HepG2 (cell line): ENCODE measurements around the gene C9orf43. TPM values are rescaled to one million over a fixed set of nuclear protein-coding genes. Genes with fewer than 3 reads are reported as not detected.
A peak's percentile ranks its signal among the peaks of the same experiment; 100 is the strongest.

Experiments used
- ATF1 ChIP-seq: IDR thresholded peaks from 2 replicates; pipeline ENCODE4 v1.6.1; 2016; ENCODE audit warnings: mild to moderate bottlenecking, control low read depth
- FOXC1 ChIP-seq: sonication (generic); formaldehyde crosslinking; IDR thresholded peaks from 2 replicates; pipeline ENCODE4 v1.8.0; 2022; ENCODE audit warnings: mild to moderate bottlenecking, missing genetic modification reagents, borderline replicate concordance
- GATAD2A ChIP-seq: IDR thresholded peaks from 2 replicates; pipeline ENCODE4 v1.6.1; 2016
- GZF1 ChIP-seq: sonication (generic); formaldehyde crosslinking; IDR thresholded peaks from 2 replicates; pipeline ENCODE4 v1.5.1; 2020; ENCODE audit warnings: mild to moderate bottlenecking, missing genetic modification reagents
- HNF4G ChIP-seq, 2 experiments: sonication (generic) in 1 of 2; formaldehyde crosslinking in 1 of 2; IDR thresholded peaks; 2 replicates each; pipeline versions ENCODE4 v1.4.0 to v1.6.1; 2011 to 2020; ENCODE audit warnings: borderline replicate concordance in 2 of 2, low read depth in 2 of 2, mild to moderate bottlenecking in 2 of 2, low read length in 1 of 2, missing genetic modification reagents in 1 of 2, moderate library complexity in 1 of 2
- PPARG ChIP-seq: conservative IDR thresholded peaks from 2 replicates; pipeline ENCODE4 v1.6.1; 2016; ENCODE audit warnings: missing biosample characterization, missing genetic modification reagents
- SIN3B ChIP-seq: fragments of 150-350 bp; IDR thresholded peaks from 2 replicates; pipeline ENCODE4 v1.6.1; 2014; ENCODE audit warnings: low read length
- SIX4 ChIP-seq: sonication (generic); formaldehyde crosslinking; IDR thresholded peaks from 2 replicates; pipeline ENCODE4 v1.4.0; 2020; ENCODE audit warnings: missing genetic modification reagents
- SNRNP70 ChIP-seq: fragments of 200-400 bp; formaldehyde crosslinking; IDR thresholded peaks from 2 replicates; pipeline ENCODE4 v1.6.1; 2017; ENCODE audit warnings: mild to moderate bottlenecking, low read depth, low read length, moderate library complexity
- SPEN ChIP-seq: sonication (generic); formaldehyde crosslinking; IDR thresholded peaks from 2 replicates; pipeline ENCODE4 v1.5.1; 2020; ENCODE audit warnings: low read depth, mild to moderate bottlenecking, missing genetic modification reagents
- ZFX ChIP-seq: sonication (generic); formaldehyde crosslinking; IDR thresholded peaks from 2 replicates; pipeline ENCODE4 v1.4.0; 2020; ENCODE audit warnings: mild to moderate bottlenecking, low read depth, missing genetic modification reagents, moderate library complexity
- ZNF432 ChIP-seq: sonication (generic); formaldehyde crosslinking; IDR thresholded peaks from 2 replicates; pipeline ENCODE4 v1.5.0; 2020; ENCODE audit warnings: missing genetic modification reagents, mild to moderate bottlenecking, borderline replicate concordance
- ZNF543 ChIP-seq: sonication (generic); formaldehyde crosslinking; IDR thresholded peaks from 2 replicates; pipeline ENCODE4 v1.4.0; 2020; ENCODE audit warnings: mild to moderate bottlenecking, missing genetic modification reagents
- ZNF788 ChIP-seq: sonication (generic); formaldehyde crosslinking; IDR thresholded peaks from 2 replicates; pipeline ENCODE4 v1.5.0; 2020; ENCODE audit warnings: mild to moderate bottlenecking, missing genetic modification reagents, borderline replicate concordance
- ZNF790 ChIP-seq: sonication (generic); formaldehyde crosslinking; IDR thresholded peaks from 2 replicates; pipeline ENCODE4 v1.8.0; 2022; ENCODE audit warnings: missing genetic modification reagents, mild to moderate bottlenecking, borderline replicate concordance
- ZNF891 ChIP-seq: sonication (generic); formaldehyde crosslinking; IDR thresholded peaks from 2 replicates; pipeline ENCODE4 v1.5.0; 2020; ENCODE audit warnings: mild to moderate bottlenecking, missing genetic modification reagents
- ZSCAN9 ChIP-seq: IDR thresholded peaks from 2 replicates; pipeline ENCODE4 v1.6.1; 2016; ENCODE audit warnings: borderline replicate concordance
- polyA plus RNA-seq, 8 experiments: library from polyadenylated mRNA; depleted of rRNA in 3 of 8; stranded (reverse) in 7 of 8; unstranded in 1 of 8; fragments of >200 nt; fragmentation: Illumina TruSeq in 4 of 8; extraction: Trizol in 4 of 8; gene quantifications; 2 replicates each; pipeline versions ENCODE4 v1.2.1 to v1.2.3, GENCODE V29; 2011 to 2016; ENCODE audit warnings: low read depth in 4 of 8, missing spikeins in 1 of 8, mixed read lengths in 1 of 8; ENCODE audit not compliant: insufficient read depth in 1 of 8
- total RNA-seq, 5 experiments: library from RNA; depleted of rRNA; stranded (reverse); fragments of >200 nt; fragmentation: Illumina TruSeq; extraction: Trizol; gene quantifications; 2 replicates each; pipeline ENCODE4 v1.2.3, GENCODE V29; 2016; ENCODE audit warnings: low read depth in 1 of 5
- TF ChIP-seq, protein P1 (sequence below): sonication (generic); formaldehyde crosslinking; IDR thresholded peaks from 2 replicates; pipeline ENCODE4 v1.4.0; 2020; ENCODE audit warnings: mild to moderate bottlenecking, missing genetic modification reagents
- TF ChIP-seq, protein P2 (sequence below): IDR thresholded peaks from 2 replicates; pipeline ENCODE4 v1.6.1; 2018; ENCODE audit warnings: missing genetic modification reagents, mild to moderate bottlenecking, missing compliant biosample characterization
- TF ChIP-seq, protein P3 (sequence below): sonication (generic); formaldehyde crosslinking; IDR thresholded peaks from 2 replicates; pipeline ENCODE4 v1.4.0; 2020; ENCODE audit warnings: missing genetic modification reagents
- TF ChIP-seq, protein P4 (sequence below): sonication (generic); formaldehyde crosslinking; IDR thresholded peaks from 2 replicates; pipeline ENCODE4 v1.4.0; 2020; ENCODE audit warnings: missing genetic modification reagents, mild to moderate bottlenecking, borderline replicate concordance

The C9orf43 gene
- total and polyA plus RNA-seq, 2 of the 13 experiments (the other 11 are each of a cell fraction or from before 2014, with no cell fraction given): 0.24 to 0.31 TPM

DNA sequence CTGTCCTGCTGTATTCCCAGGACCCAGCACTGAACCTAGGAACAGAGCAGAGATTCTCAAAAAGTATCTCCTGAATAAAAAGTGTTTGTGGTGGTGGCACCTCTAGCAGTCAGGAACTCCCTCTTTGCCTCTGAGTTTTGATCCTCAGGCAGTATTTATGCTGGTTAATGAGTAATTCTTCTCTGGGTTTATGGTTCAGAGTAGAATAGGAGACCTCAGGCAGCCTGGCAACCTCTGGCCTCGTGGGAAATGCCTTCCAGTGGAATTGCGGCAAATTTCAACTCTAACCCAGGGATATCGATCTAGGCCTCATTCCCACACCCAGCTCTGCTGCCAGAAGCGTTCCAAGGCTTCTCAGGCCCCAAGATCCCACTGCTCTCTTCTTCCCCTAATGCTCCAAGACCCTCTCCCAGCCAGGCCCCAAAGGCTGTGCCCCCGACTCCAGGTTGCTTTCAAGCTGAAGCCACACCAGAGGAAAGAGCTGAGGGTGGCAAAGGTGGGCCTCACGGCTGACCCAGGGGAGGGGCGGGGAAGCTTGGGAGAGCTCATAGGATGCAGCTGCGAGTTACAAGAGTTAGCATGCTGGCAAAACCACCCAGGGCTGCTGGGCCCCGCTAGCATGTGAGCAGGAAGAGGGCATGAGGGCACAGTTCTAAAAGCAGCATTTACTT is 22.9 kb upstream of the C9orf43 start (continued):
- TF ChIP-seq, protein P1, sequence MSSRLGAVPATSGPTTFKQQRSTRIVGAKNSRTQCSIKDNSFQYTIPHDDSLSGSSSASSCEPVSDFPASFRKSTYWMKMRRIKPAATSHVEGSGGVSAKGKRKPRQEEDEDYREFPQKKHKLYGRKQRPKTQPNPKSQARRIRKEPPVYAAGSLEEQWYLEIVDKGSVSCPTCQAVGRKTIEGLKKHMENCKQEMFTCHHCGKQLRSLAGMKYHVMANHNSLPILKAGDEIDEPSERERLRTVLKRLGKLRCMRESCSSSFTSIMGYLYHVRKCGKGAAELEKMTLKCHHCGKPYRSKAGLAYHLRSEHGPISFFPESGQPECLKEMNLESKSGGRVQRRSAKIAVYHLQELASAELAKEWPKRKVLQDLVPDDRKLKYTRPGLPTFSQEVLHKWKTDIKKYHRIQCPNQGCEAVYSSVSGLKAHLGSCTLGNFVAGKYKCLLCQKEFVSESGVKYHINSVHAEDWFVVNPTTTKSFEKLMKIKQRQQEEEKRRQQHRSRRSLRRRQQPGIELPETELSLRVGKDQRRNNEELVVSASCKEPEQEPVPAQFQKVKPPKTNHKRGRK (CRISPR knock-in tag): no peak
- TF ChIP-seq, protein P2, sequence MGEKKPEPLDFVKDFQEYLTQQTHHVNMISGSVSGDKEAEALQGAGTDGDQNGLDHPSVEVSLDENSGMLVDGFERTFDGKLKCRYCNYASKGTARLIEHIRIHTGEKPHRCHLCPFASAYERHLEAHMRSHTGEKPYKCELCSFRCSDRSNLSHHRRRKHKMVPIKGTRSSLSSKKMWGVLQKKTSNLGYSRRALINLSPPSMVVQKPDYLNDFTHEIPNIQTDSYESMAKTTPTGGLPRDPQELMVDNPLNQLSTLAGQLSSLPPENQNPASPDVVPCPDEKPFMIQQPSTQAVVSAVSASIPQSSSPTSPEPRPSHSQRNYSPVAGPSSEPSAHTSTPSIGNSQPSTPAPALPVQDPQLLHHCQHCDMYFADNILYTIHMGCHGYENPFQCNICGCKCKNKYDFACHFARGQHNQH (CRISPR knock-in tag): peak; percentile 77; the same call in 1 of the 2 replicates
- TF ChIP-seq HNF4G (IDR thresholded peaks at IDR 0.05; ENCODE audit: borderline replicate concordance, low read depth, low read length) (peak; percentile 83), HNF4G (CRISPR knock-in tag; IDR thresholded peaks at IDR 0.05; ENCODE audit: borderline replicate concordance, low read depth) (no peak; the same call in 1 of the 2 replicates), ZFX (CRISPR knock-in tag) (peak; percentile 92), SNRNP70 (no peak), ZSCAN9 (CRISPR knock-in tag) (peak; percentile 39; the same call in 1 of the 2 replicates), SIX4 (no peak), GATAD2A (CRISPR knock-in tag) (peak; percentile 88), ATF1 (CRISPR knock-in tag) (peak; percentile 45; the same call in 1 of the 2 replicates), SIN3B (peak; percentile 30; the same call in 1 of the 2 replicates), ZNF891 (CRISPR knock-in tag) (0 out of 2 replicates have a peak, but pooled peaks have one; percentile 22), ZNF788 (CRISPR knock-in tag) (peak; percentile 77; the same call in 1 of the 2 replicates), GZF1 (CRISPR knock-in tag) (peak; percentile 9; the same call in 1 of the 2 replicates), ZNF543 (CRISPR knock-in tag) (0 out of 2 replicates have a peak, but pooled peaks have one; percentile 32), ZNF432 (CRISPR knock-in tag) (no peak), PPARG (CRISPR knock-in tag) (peak; percentile 92), FOXC1 (CRISPR knock-in tag) (peak; percentile 58; the same call in 1 of the 2 replicates), ZNF790 (CRISPR knock-in tag) (no peak), SPEN (CRISPR knock-in tag) (peak; percentile 91; the same call in 1 of the 2 replicates)
- TF ChIP-seq, protein P3, sequence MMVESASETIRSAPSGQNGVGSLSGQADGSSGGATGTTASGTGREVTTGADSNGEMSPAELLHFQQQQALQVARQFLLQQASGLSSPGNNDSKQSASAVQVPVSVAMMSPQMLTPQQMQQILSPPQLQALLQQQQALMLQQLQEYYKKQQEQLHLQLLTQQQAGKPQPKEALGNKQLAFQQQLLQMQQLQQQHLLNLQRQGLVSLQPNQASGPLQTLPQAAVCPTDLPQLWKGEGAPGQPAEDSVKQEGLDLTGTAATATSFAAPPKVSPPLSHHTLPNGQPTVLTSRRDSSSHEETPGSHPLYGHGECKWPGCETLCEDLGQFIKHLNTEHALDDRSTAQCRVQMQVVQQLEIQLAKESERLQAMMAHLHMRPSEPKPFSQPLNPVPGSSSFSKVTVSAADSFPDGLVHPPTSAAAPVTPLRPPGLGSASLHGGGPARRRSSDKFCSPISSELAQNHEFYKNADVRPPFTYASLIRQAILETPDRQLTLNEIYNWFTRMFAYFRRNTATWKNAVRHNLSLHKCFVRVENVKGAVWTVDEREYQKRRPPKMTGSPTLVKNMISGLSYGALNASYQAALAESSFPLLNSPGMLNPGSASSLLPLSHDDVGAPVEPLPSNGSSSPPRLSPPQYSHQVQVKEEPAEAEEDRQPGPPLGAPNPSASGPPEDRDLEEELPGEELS: peak; percentile 67
- TF ChIP-seq, protein P4, sequence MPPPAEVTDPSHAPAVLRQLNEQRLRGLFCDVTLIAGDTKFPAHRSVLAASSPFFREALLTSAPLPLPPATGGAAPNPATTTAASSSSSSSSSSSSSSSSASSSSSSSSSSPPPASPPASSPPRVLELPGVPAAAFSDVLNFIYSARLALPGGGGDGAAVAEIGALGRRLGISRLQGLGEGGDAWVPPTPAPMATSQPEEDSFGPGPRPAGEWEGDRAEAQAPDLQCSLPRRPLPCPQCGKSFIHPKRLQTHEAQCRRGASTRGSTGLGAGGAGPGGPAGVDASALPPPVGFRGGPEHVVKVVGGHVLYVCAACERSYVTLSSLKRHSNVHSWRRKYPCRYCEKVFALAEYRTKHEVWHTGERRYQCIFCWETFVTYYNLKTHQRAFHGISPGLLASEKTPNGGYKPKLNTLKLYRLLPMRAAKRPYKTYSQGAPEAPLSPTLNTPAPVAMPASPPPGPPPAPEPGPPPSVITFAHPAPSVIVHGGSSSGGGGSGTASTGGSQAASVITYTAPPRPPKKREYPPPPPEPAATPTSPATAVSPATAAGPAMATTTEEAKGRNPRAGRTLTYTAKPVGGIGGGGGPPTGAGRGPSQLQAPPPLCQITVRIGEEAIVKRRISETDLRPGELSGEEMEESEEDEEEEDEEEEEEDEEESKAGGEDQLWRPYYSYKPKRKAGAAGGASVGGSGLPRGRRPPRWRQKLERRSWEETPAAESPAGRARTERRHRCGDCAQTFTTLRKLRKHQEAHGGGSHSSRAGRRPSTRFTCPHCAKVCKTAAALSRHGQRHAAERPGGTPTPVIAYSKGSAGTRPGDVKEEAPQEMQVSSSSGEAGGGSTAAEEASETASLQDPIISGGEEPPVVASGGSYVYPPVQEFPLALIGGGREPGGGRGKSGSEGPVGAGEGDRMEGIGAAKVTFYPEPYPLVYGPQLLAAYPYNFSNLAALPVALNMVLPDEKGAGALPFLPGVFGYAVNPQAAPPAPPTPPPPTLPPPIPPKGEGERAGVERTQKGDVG (CRISPR knock-in tag): 0 out of 2 replicates have a peak, but pooled peaks have one; percentile 16
